ENCODE data around the gene TIMP1.

The TIMP1 gene

GRCh38 chrX:47634871-47635575 lies 52.8 kb downstream of the TIMP1 start:
- no peak for DNase-seq (ENCODE audit: low spot score)

Small RNAs within 50 kb of the gene (small RNA-seq; reads per million reads assigned to genes)
- gene MIR4769 = 0 reads per million in 2 experiments
